AG04449 (cell line): ENCODE measurements around the gene COL6A5.
"Not testable (repeated sequence)": the region's sequence is repeated elsewhere in the genome, so short reads cannot be mapped to it uniquely, and the experiment has no call there.

Experiments used
- CTCF ChIA-PET: fragments of 350-600 bp; formaldehyde crosslinking; extraction: SDS; loops from one replicate; lab custom pipeline; 2021; ENCODE audit warnings: antibody characterized with exemption; lab: Yijun Ruan, JAX
- POLR2A ChIA-PET: fragments of 400-600, 350-600 bp; formaldehyde crosslinking; extraction: SDS; loops from one replicate; lab custom pipeline; 2020; ENCODE audit warnings: antibody characterized with exemption, inconsistent platforms; lab: Yijun Ruan, JAX
- DNase-seq: peaks from one replicate; pipeline ENCODE4 v3.0.0-alpha.2; 2010; ENCODE audit warnings: low read depth, low spot score
- H3K4me3 ChIP-seq: 2 replicates; pipeline ENCODE4 v1.5.1; 2011; ENCODE audit warnings: low read depth, mild to moderate bottlenecking, control low read depth, low read length
- CTCF ChIP-seq: IDR thresholded peaks from one replicate; pipeline ENCODE4 v1.5.1; 2011; ENCODE audit warnings: mild to moderate bottlenecking, moderate library complexity, low read length, control low read depth, inconsistent platforms; ENCODE audit not compliant: insufficient read depth; ENCODE audit errors: missing control alignments

Gene COL6A5

GRCh38 chr3:130395331-130395730 is 49.9 kb downstream of the COL6A5 start:
- ChIA-PET CTCF (no interaction called here), POLR2A (no interaction called here)
- no peak overlapping the region for H3K4me3 ChIP-seq
- no peak for TF ChIP-seq CTCF
- DNase-seq = no peak

GRCh38 chr3:130395916-130396315 is 50.4 kb downstream of the COL6A5 start:
- POLR2A ChIA-PET = no interaction called here
- CTCF ChIA-PET = no interaction called here
- no peak overlapping the region for H3K4me3 ChIP-seq
- TF ChIP-seq CTCF = no peak
- DNase-seq = no peak

- ChIA-PET CTCF (no interaction called here), POLR2A (no interaction called here)
- no peak for DNase-seq
- H3K4me3 ChIP-seq = no peak overlapping the region
- TF ChIP-seq CTCF = no peak
Observed at GRCh38 chr3:130404401-130404800, 58.9 kb downstream of the COL6A5 start.

GRCh38 chr3:130405956-130406355 is 60.5 kb downstream of the COL6A5 start:
- POLR2A ChIA-PET = no interaction called here
- H3K4me3 ChIP-seq = no peak overlapping the region
- no peak for TF ChIP-seq CTCF
- CTCF ChIA-PET = no interaction called here
- no peak for DNase-seq

- CTCF ChIA-PET, DNase-seq, H3K4me3 ChIP-seq, POLR2A ChIA-PET: not testable (repeated sequence)
Observed at GRCh38 chr3:130408253-130408652, 62.8 kb downstream of the COL6A5 start.

GRCh38 chr3:130411320-130411719 is 65.8 kb downstream of the COL6A5 start:
- H3K4me3 ChIP-seq = no peak overlapping the region
- no peak for DNase-seq
- TF ChIP-seq CTCF = no peak
- ChIA-PET POLR2A (no interaction called here), CTCF (no interaction called here)

GRCh38 chr3:130412991-130413560 is 67.6 kb downstream of the COL6A5 start:
- ChIA-PET CTCF (no interaction called here), POLR2A (no interaction called here)
- DNase-seq = no peak

More at GRCh38 chr3:130412991-130413560, 67.6 kb downstream of the COL6A5 start:
- no peak for TF ChIP-seq CTCF
- no peak overlapping the region for H3K4me3 ChIP-seq
